Esophagus muscularis mucosa (tissue), 4 donors: ENCODE measurements around the gene SMARCC2. TPM values are rescaled to one million over a fixed set of nuclear protein-coding genes. Genes with fewer than 3 reads are reported as not detected.

Source experiments
- DNase-seq: peaks from one replicate; pipeline ENCODE4 v3.0.0-alpha.2; 2017; ENCODE audit errors: extremely low spot score
- H3K27ac ChIP-seq, 4 donors: fragments of 200-600 bp; sonication (generic); replicated peaks in 1 of 4; 1 replicate in 3 of 4; 2 replicates in 1 of 4; pipeline ENCODE4 v1.5.1; 2016 to 2019; ENCODE audit warnings: mild to moderate bottlenecking in 1 of 4
- H3K27me3 ChIP-seq, 4 donors: fragments of 200-600 bp; sonication (generic); one replicate each; pipeline versions ENCODE4 v1.5.1 to v1.6.0; 2016 to 2019
- H3K36me3 ChIP-seq, 4 donors: fragments of 200-600 bp; sonication (generic); one replicate each; pipeline ENCODE4 v1.5.1; 2016 to 2019
- H3K4me1 ChIP-seq, 4 donors: fragments of 200-600 bp; sonication (generic); one replicate each; pipeline ENCODE4 v1.5.1; 2016 to 2019
- H3K4me3 ChIP-seq, 4 donors: fragments of 200-600 bp; sonication (generic); 1 replicate in 2 of 4; 2 replicates in 2 of 4; pipeline ENCODE4 v1.5.1; 2016 to 2019; ENCODE audit warnings: mild to moderate bottlenecking in 4 of 4, moderate library complexity in 1 of 4
- H3K9me3 ChIP-seq, 4 donors: fragments of 200-600 bp; sonication (generic); 1 replicate in 3 of 4; 2 replicates in 1 of 4; pipeline ENCODE4 v1.5.1; 2016 to 2019
- CTCF ChIP-seq, 3 experiments: fragments of 200-600 bp in 2 of 3; fragments of 450-650 bp in 1 of 3; sonication (generic) in 2 of 3; IDR thresholded peaks; one replicate each; pipeline ENCODE4 v1.5.1; 2017 to 2019; ENCODE audit warnings: antibody characterized with exemption in 3 of 3, mild to moderate bottlenecking in 2 of 3, moderate library complexity in 1 of 3
- EP300 ChIP-seq: sonication (generic); formaldehyde crosslinking; IDR thresholded peaks from one replicate; pipeline ENCODE4 v1.6.1; 2017; ENCODE audit warnings: antibody characterized with exemption
- POLR2A ChIP-seq: fragments of 450-650 bp; IDR thresholded peaks from one replicate; pipeline ENCODE4 v1.6.1; 2017; ENCODE audit warnings: antibody characterized with exemption, moderate library complexity, mild to moderate bottlenecking, low read depth
- POLR2AphosphoS5 ChIP-seq, 2 donors: sonication (generic); formaldehyde crosslinking; IDR thresholded peaks; one replicate each; pipeline ENCODE4 v1.6.1; 2017; ENCODE audit warnings: antibody characterized with exemption in 2 of 2
- WGBS: methylation state at CpG from one replicate; pipeline ENCODE4 v1.1.5; 2018; 5-methylcytosine and 5-hydroxymethylcytosine counted together
- intact Hi-C: fragments of 100-400 bp; cut with DNase I; formaldehyde crosslinking; loops from one replicate; pipeline ENCODE4 v1.15.1; 2023
- total RNA-seq, 4 donors: library from RNA; depleted of rRNA; stranded (reverse); fragments of >200 nt; gene quantifications; one replicate each; pipeline versions ENCODE4 v1.1.0 to v1.2.1, GENCODE V29; 2016

SMARCC2 gene
- total RNA-seq, 4 donors from 2014 or later, result 62.1 to 111 (median 94.3) TPM

- WGBS, result 69% methylated on average over 2 of the region's 2 CpGs
- H3K9me3 ChIP-seq, result no peaks in the 10 kb centered on the region
- H3K27ac ChIP-seq, result peak overlapping the region; percentile 70 to 95 (median 93)
- intact Hi-C loops, result loop anchor here (10.0 kb wide), 2 partner anchors 342 to 512 kb away; partner anchors contain the start of genes BAZ2A and SPRYD4
- DNase-seq, result no peak
- H3K36me3 ChIP-seq, result peaks cover 11 to 26% (median 20%) of the 10 kb centered on the region in 4 donors
- H3K27me3 ChIP-seq, result no peaks in the 10 kb centered on the region
- TF ChIP-seq POLR2AphosphoS5 (IDR thresholded peaks at IDR 0.05) (no peak), CTCF (IDR thresholded peaks at IDR 0.05) (no peak), POLR2A (no peak), EP300 (no peak)
- H3K4me1 ChIP-seq, result peaks cover 71 to 86% (median 80%) of the 10 kb centered on the region in 4 donors
- H3K4me3 ChIP-seq, result no peak overlapping the region
These were observed 66.6 kb downstream of the SMARCC2 start for GRCh38 chr12:56122637-56123036.

- Histone ChIP-seq H3K36me3 (peaks cover 11 to 27% (median 20%) of the 10 kb centered on the region in 4 donors), H3K27me3 (no peaks in the 10 kb centered on the region), H3K9me3 (no peaks in the 10 kb centered on the region), H3K4me1 (peaks cover 60 to 81% (median 69%) of the 10 kb centered on the region in 4 donors), H3K27ac (peak overlapping the region; percentile 92 to 98 (median 94)), H3K4me3 (no peak overlapping the region)
- WGBS, result 83% methylated on average over 11 of the region's 11 CpGs
- no peak for TF ChIP-seq POLR2AphosphoS5 (IDR thresholded peaks at IDR 0.05)
- no peak for TF ChIP-seq POLR2A
- TF ChIP-seq EP300, result no peak
- intact Hi-C loops, result loop anchor here (10.0 kb wide), 2 partner anchors 343 to 513 kb away; partner anchors contain the start of genes BAZ2A and SPRYD4
- no peak for DNase-seq
These were observed 67.9 kb downstream of the SMARCC2 start for GRCh38 chr12:56121204-56121870.

- DNase-seq, result no peak
- intact Hi-C loops, result loop anchor here (10.0 kb wide), 2 partner anchors 344 to 514 kb away; partner anchors contain the start of genes BAZ2A and SPRYD4
- peaks cover 54 to 76% (median 64%) of the 10 kb centered on the region in 4 donors for H3K4me1 ChIP-seq
- peaks cover 11 to 27% (median 20%) of the 10 kb centered on the region in 4 donors for H3K36me3 ChIP-seq
- H3K27me3 ChIP-seq, result no peaks in the 10 kb centered on the region
- no peak for TF ChIP-seq EP300
- no peak for TF ChIP-seq POLR2A
- TF ChIP-seq POLR2AphosphoS5 (IDR thresholded peaks at IDR 0.05), result no peak
- no peak for TF ChIP-seq CTCF (IDR thresholded peaks at IDR 0.05)
- no peak overlapping the region for H3K4me3 ChIP-seq
- 77% methylated on average over 17 of the region's 17 CpGs for WGBS
- no peaks in the 10 kb centered on the region for H3K9me3 ChIP-seq
- peak overlapping the region; percentile 92 to 98 (median 94) for H3K27ac ChIP-seq
These were observed 69.0 kb downstream of the SMARCC2 start for GRCh38 chr12:56120158-56120846.

GRCh38 chr12:56119361-56119796 is 69.9 kb downstream of the SMARCC2 start:
- no peaks in the 10 kb centered on the region for H3K9me3 ChIP-seq
- intact Hi-C loops, result loop anchor here (2.0 kb wide), 2 partner anchors 69 to 105 kb away; partner anchors contain the start of genes NABP2 and SMARCC2
- no peak for DNase-seq
- no peak for TF ChIP-seq EP300
- TF ChIP-seq POLR2A, result no peak
- TF ChIP-seq CTCF (IDR thresholded peaks at IDR 0.05), result peak; percentile 77 to 96 (median 80)
- TF ChIP-seq POLR2AphosphoS5 (IDR thresholded peaks at IDR 0.05), result peak; percentile 67 to 87
- peaks cover 11 to 27% (median 20%) of the 10 kb centered on the region in 4 donors for H3K36me3 ChIP-seq
- peak overlapping the region; percentile 92 to 98 (median 94) for H3K27ac ChIP-seq
- H3K27me3 ChIP-seq, result no peaks in the 10 kb centered on the region
- peak overlapping the region; percentile 66 to 86 (median 78) for H3K4me3 ChIP-seq
- peaks cover 50 to 71% (median 59%) of the 10 kb centered on the region in 4 donors for H3K4me1 ChIP-seq
- 0% methylated on average over 2 of the region's 2 CpGs for WGBS
